ENCODE measurements around the gene ATP5F1A. TPM values are rescaled to one million over a fixed set of nuclear protein-coding genes. Genes with fewer than 3 reads are reported as not detected.

Gene ATP5F1A
- total RNA-seq, 6 donors from 2014 or later: 144 to 350 (median 266) TPM

DNA sequence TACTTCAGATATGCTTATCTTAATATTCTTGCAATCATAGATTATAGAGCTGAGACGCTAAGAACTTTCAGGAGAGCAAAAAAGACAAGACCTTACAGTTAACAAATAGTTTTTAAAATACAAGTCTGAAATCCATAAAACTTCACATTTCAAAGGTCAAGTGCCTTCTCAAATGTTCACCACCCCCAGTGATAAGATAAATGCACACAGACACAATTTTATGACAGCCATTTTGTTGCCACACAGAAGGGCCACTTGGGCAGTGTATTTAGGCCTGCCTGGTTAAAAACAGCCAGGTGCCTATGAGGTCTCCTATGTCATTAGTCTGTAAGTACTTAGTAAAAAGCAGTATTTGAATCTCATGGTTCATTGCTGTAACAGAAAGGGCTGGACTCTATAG, 17.9 kb downstream of the ATP5F1A start:
- Histone ChIP-seq H3K36me3 (peaks cover 27 to 63% (median 47%) of the 10 kb centered on the region in 4 donors), H3K9me3 (no peaks in the 10 kb centered on the region), H3K27ac (no peak overlapping the region), H3K4me1 (no peaks in the 10 kb centered on the region), H3K27me3 (no peaks in the 10 kb centered on the region), H3K4me3 (no peak overlapping the region)
- no peak for ATAC-seq (ENCODE audit: low FRiP score in 2 of 2)
- no peak for TF ChIP-seq CTCF (IDR thresholded peaks at IDR 0.05)
- no peak for TF ChIP-seq EP300 (IDR thresholded peaks at IDR 0.05)
- TF ChIP-seq POLR2A (IDR thresholded peaks at IDR 0.05): no peak
- TF ChIP-seq POLR2AphosphoS5 (IDR thresholded peaks at IDR 0.05): no peak
- DNase-seq: no peak
- WGBS, 2 donors: 91 to 97% methylated on average over 1 of the region's 1 CpG

DNA sequence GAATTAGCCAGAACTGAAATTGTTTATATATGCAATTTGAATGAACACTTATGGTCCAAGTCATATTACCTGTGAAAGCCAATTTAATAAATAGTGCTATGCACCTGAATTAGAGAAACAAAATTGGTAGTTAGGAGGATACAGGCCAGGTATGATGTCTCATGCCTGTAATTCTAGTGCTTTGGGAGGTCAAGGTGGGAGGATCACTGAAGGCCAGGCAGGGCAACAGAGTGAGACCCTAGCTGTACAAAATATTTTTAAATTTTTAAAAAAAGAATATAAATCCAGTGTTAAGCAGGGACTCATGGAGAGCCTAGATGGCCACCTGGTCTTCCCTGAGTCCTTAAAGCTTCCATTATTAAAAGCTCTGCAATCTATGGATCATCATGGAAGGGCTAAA, 18.8 kb downstream of the ATP5F1A start:
- DNase-seq (no peak), ATAC-seq (ENCODE audit: low FRiP score in 2 of 2) (no peak)
- TF ChIP-seq POLR2A (IDR thresholded peaks at IDR 0.05) (no peak), CTCF (IDR thresholded peaks at IDR 0.05) (no peak), POLR2AphosphoS5 (IDR thresholded peaks at IDR 0.05) (no peak)
- H3K27ac ChIP-seq: no peak overlapping the region
- H3K27me3 ChIP-seq: no peaks in the 10 kb centered on the region
- no peaks in the 10 kb centered on the region for H3K9me3 ChIP-seq
- no peak overlapping the region for H3K4me3 ChIP-seq
- H3K4me1 ChIP-seq: peaks cover 0 to under 1% (median 0%) of the 10 kb centered on the region in 4 donors
- H3K36me3 ChIP-seq: peaks cover 22 to 55% (median 40%) of the 10 kb centered on the region in 4 donors

- Histone ChIP-seq H3K4me3 (no peak overlapping the region), H3K27me3 (no peaks in the 10 kb centered on the region), H3K27ac (no peak overlapping the region), H3K4me1 (peaks cover 25 to 54% (median 37%) of the 10 kb centered on the region in 4 donors), H3K36me3 (peaks cover 0 to 5% (median 2%) of the 10 kb centered on the region in 4 donors), H3K9me3 (no peaks in the 10 kb centered on the region)
- TF ChIP-seq CTCF (IDR thresholded peaks at IDR 0.05): peak; percentile 57 to 76 (median 67)
- no peak for TF ChIP-seq EP300 (IDR thresholded peaks at IDR 0.05)
- ATAC-seq (ENCODE audit: low FRiP score in 2 of 2) (peak; percentile 58 to 64), DNase-seq (no peak)
- 28 to 31% methylated on average over 9 of the region's 9 CpGs for WGBS, 2 donors
These were observed 24.4 kb downstream of the ATP5F1A start for GRCh38 chr18:46073474-46074331.

DNA sequence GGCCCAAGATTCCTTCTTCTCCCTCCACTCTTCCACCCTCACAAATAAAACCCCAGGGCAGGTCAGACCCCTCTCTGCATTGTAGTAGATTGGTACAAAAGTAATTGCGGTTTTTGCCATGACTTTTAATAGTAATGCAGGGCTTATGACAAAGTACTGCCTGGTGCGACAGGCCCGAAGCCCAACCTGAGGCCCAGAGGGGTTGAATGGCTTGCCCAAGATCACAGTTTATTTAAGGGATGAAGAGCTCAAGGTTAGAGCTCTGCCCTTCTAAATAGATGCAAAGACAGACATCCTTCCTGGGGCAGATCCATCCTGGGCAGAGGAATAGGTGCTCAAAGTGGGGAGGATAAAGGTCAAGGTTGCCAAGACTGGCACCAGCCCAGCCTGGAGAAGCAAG, 25.1 kb downstream of the ATP5F1A start:
- H3K36me3 ChIP-seq: peaks cover 0 to 4% (median 0%) of the 10 kb centered on the region in 4 donors
- H3K4me3 ChIP-seq: no peak overlapping the region
- H3K4me1 ChIP-seq: peaks cover 25 to 56% (median 38%) of the 10 kb centered on the region in 4 donors
- DNase-seq (no peak), ATAC-seq (ENCODE audit: low FRiP score in 2 of 2) (no peak)
- H3K27ac ChIP-seq: no peak overlapping the region
- H3K27me3 ChIP-seq: no peaks in the 10 kb centered on the region
- no peaks in the 10 kb centered on the region for H3K9me3 ChIP-seq
- WGBS, 2 donors: 93 to 94% methylated on average over 3 of the region's 3 CpGs
- no peak for TF ChIP-seq POLR2AphosphoS5 (IDR thresholded peaks at IDR 0.05)
- TF ChIP-seq EP300 (IDR thresholded peaks at IDR 0.05): no peak
- no peak for TF ChIP-seq POLR2A (IDR thresholded peaks at IDR 0.05)
- no peak for TF ChIP-seq CTCF (IDR thresholded peaks at IDR 0.05)

All from upper lobe of left lung (tissue), 6 donors.